Endothelial cell (in vitro differentiated cells): Measurements from ENCODE around the gene NFIX. TPM values are rescaled to one million over a fixed set of nuclear protein-coding genes. Genes with fewer than 3 reads are reported as not detected.
A peak's percentile ranks its signal among the peaks of the same experiment; 100 is the strongest.

Experiments
- DNase-seq: peaks from one replicate; pipeline ENCODE4 v3.0.0; 2021; ENCODE audit warnings: low spot score
- H3K27ac Mint-ChIP-seq: one replicate; pipeline ENCODE4 v1.8.0; 2021; ENCODE audit warnings: mixed read lengths, inconsistent platforms; ENCODE audit not compliant: unreplicated experiment
- H3K27me3 Mint-ChIP-seq: one replicate; pipeline ENCODE4 v1.8.0; 2021; ENCODE audit warnings: mild to moderate bottlenecking, moderate library complexity, mixed read lengths, inconsistent platforms; ENCODE audit not compliant: unreplicated experiment
- H3K36me3 Mint-ChIP-seq: one replicate; pipeline ENCODE4 v1.8.0; 2021; ENCODE audit warnings: mild to moderate bottlenecking, low read depth, mixed read lengths, inconsistent platforms; ENCODE audit not compliant: unreplicated experiment
- H3K4me1 Mint-ChIP-seq: one replicate; pipeline ENCODE4 v1.8.0; 2021; ENCODE audit warnings: mild to moderate bottlenecking, mixed read lengths, inconsistent platforms; ENCODE audit not compliant: unreplicated experiment
- H3K4me3 Mint-ChIP-seq: one replicate; pipeline ENCODE4 v1.8.0; 2021; ENCODE audit warnings: mild to moderate bottlenecking, mixed read lengths, inconsistent platforms; ENCODE audit not compliant: unreplicated experiment
- H3K9me3 Mint-ChIP-seq: one replicate; pipeline ENCODE4 v1.8.0; 2021; ENCODE audit warnings: mixed read lengths, inconsistent platforms; ENCODE audit not compliant: unreplicated experiment
- CTCF ChIP-seq: fragments of 200-600 bp; sonication (generic); IDR thresholded peaks from one replicate; pipeline ENCODE4 v1.5.0; 2021; ENCODE audit warnings: antibody characterized with exemption; ENCODE audit not compliant: unreplicated experiment
- total RNA-seq: library from RNA; stranded (reverse); fragmentation: NEBNext Ultra II Directional; extraction: Animal tissue kit (Norgen Biotek cat#: 25700); gene quantifications from one replicate; pipeline ENCODE4 v1.2.1, GENCODE V29; 2021; ENCODE audit not compliant: unreplicated experiment

The NFIX gene
- total RNA-seq, 1 donor from 2014 or later = 9.9 TPM

GRCh38 chr19:13092158-13092543, 96.9 kb downstream of the NFIX start:
- TF ChIP-seq CTCF = no peak
- DNase-seq = no peak
- Mint-ChIP-seq H3K4me1 (peaks cover 12% of the 10 kb centered on the region), H3K27ac (no peak overlapping the region), H3K27me3 (peaks cover 7% of the 10 kb centered on the region), H3K9me3 (no peaks in the 10 kb centered on the region), H3K4me3 (no peak overlapping the region), H3K36me3 (peaks cover 10% of the 10 kb centered on the region)

- DNase-seq = no peak
- Mint-ChIP-seq H3K9me3 (no peaks in the 10 kb centered on the region), H3K4me3 (no peak overlapping the region), H3K36me3 (peaks cover 10% of the 10 kb centered on the region), H3K4me1 (peaks cover 12% of the 10 kb centered on the region), H3K27ac (no peak overlapping the region), H3K27me3 (peaks cover 7% of the 10 kb centered on the region)
- no peak for TF ChIP-seq CTCF
These were observed 97.4 kb downstream of the NFIX start for GRCh38 chr19:13092606-13093235.

- H3K36me3 Mint-ChIP-seq = peaks cover 6% of the 10 kb centered on the region
- no peak overlapping the region for H3K4me3 Mint-ChIP-seq
- peaks cover 12% of the 10 kb centered on the region for H3K4me1 Mint-ChIP-seq
- DNase-seq = peak; percentile 83
- H3K9me3 Mint-ChIP-seq = no peaks in the 10 kb centered on the region
- peak; percentile 97 for TF ChIP-seq CTCF
- no peak overlapping the region for H3K27ac Mint-ChIP-seq
- peaks cover 5% of the 10 kb centered on the region for H3K27me3 Mint-ChIP-seq
These were observed 98.3 kb downstream of the NFIX start for GRCh38 chr19:13093407-13094105.

- no peak for DNase-seq
- peak overlapping the region; percentile 30 for H3K27ac Mint-ChIP-seq
- H3K4me1 Mint-ChIP-seq = peaks cover 12% of the 10 kb centered on the region
- no peak overlapping the region for H3K4me3 Mint-ChIP-seq
- peak; percentile 45 for TF ChIP-seq CTCF
- H3K27me3 Mint-ChIP-seq = peaks cover 3% of the 10 kb centered on the region
- no peaks in the 10 kb centered on the region for H3K9me3 Mint-ChIP-seq
- peaks cover 3% of the 10 kb centered on the region for H3K36me3 Mint-ChIP-seq
These were observed 98.8 kb downstream of the NFIX start for GRCh38 chr19:13094106-13094504.

- no peak for DNase-seq
- TF ChIP-seq CTCF = no peak
- Mint-ChIP-seq H3K27me3 (peaks cover 5% of the 10 kb centered on the region), H3K27ac (no peak overlapping the region), H3K4me3 (no peak overlapping the region), H3K4me1 (peaks cover 13% of the 10 kb centered on the region), H3K36me3 (peaks cover 4% of the 10 kb centered on the region), H3K9me3 (no peaks in the 10 kb centered on the region)
These were observed 99.6 kb downstream of the NFIX start for GRCh38 chr19:13094771-13095392.
